ENCODE results near the gene SCNN1A.
A peak's percentile ranks its signal among the peaks of the same experiment; 100 is the strongest.

Gene SCNN1A

DNA sequence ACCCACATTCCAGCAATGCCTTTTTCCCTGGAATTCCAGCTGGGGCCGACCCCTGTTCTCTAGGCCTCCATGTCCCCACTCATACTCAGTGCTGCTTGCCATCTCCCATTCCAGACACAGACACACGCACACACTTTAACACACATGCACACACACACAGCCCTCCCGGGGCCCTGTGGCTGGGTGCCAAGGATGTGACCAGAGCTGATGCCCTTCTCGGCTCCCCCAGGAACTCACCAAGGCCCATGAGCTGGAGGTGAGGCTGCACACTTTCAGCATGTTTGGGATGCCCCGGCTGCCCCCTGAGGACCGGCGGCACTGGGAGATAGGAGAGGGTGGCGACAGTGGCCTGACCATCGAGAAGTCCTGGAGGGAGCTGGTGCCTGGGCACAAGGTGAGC is 60.6 kb downstream of the SCNN1A start:
- no peak overlapping the region for H3K4me3 ChIP-seq (ENCODE audit: low read depth, low read length)
- no peak overlapping the region for H2AFZ ChIP-seq
- H3K9ac ChIP-seq: no peak overlapping the region
- no peak for TF ChIP-seq CTCF (IDR thresholded peaks at IDR 0.05)
- no peak overlapping the region for H3K27ac ChIP-seq
- no peaks in the 10 kb centered on the region for H3K27me3 ChIP-seq (ENCODE audit: control insufficient read depth, insufficient read depth, low read length)
- no peaks in the 10 kb centered on the region for H3K36me3 ChIP-seq (ENCODE audit: control insufficient read depth, insufficient read depth, low read length)
- no peaks in the 10 kb centered on the region for H3K79me2 ChIP-seq
- H3K4me1 ChIP-seq: peaks cover 10% of the 10 kb centered on the region
- no peaks in the 10 kb centered on the region for H3K9me3 ChIP-seq (ENCODE audit: control insufficient read depth, low read length)
- H3K4me2 ChIP-seq (ENCODE audit: low read length): no peak overlapping the region

DNA sequence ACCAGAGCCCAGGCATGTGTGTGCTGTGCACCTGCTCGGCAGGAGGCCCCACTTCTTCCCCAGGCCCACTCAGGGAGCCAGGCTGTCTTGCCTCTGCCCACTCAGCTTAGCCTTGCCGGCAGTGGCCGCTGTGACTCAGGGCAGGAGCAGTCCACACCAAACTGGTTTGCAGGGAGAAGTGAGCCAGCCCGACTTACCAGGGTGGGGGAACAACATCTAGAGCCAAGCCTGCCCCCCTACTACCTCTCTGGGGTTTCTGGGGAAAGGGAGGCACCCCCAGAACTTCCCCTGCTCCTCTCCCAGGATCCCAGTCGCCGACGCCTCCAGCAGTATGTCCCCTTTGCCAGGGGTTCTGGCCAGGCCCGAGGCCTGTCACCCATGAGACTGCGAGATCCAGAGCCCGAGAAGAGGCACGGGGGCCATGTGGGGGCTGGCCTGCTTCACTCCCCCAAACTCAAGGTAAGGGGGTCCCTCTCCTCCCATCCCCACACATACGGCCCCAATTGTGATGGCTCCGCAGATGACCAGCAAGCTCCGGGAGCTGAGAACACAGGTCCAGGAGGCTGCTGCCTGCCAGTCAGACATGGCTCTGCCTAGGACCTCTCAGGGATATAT is 61.9 kb downstream of the SCNN1A start:
- Histone ChIP-seq H3K4me2 (ENCODE audit: low read length) (no peak overlapping the region), H3K79me2 (no peaks in the 10 kb centered on the region), H3K36me3 (ENCODE audit: control insufficient read depth, insufficient read depth, low read length) (no peaks in the 10 kb centered on the region), H3K27me3 (ENCODE audit: control insufficient read depth, insufficient read depth, low read length) (no peaks in the 10 kb centered on the region), H3K9me3 (ENCODE audit: control insufficient read depth, low read length) (no peaks in the 10 kb centered on the region), H2AFZ (no peak overlapping the region), H3K27ac (no peak overlapping the region), H3K4me1 (peaks cover 10% of the 10 kb centered on the region), H3K9ac (no peak overlapping the region), H3K4me3 (ENCODE audit: low read depth, low read length) (no peak overlapping the region)
- no peak for TF ChIP-seq CTCF (IDR thresholded peaks at IDR 0.05)

GRCh38 chr12:6312529-6313325 is 62.6 kb downstream of the SCNN1A start:
- no peak overlapping the region for H3K4me3 ChIP-seq (ENCODE audit: low read depth, low read length)
- no peak overlapping the region for H3K9ac ChIP-seq
- H3K4me1 ChIP-seq: peaks cover 10% of the 10 kb centered on the region

DNA sequence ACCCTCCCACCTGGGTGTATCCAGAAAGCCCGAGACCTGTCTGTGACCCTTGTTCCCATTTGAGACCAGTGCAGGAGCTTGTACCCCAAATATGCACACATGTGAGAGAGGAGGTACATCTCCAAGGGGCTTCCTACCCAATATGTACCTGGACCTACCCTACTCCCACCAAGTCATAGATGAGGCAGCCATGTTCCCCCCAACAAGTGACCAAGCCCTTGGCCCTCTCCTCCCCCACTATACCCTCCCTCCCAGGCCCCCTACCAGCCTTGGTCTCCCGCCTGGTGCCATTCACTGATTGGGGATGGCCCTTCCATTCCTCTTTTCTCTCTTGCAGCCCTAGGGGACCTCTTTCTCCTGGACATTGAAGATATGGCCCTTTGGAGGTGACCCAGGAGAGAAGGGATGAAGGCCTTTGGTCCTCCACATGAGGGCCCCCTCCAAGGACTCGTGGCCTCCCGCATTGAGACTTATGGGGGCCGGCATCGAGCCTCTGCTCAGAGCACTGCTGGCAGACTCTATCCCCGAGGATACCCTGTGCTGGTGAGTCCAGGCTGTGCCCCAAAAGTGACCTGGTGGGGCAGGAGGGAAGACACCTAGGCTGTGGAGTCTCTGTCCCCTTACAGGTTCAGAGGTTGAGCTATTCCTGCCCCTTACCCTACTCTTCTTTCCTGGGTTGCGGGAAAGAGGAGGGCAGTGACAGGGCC is 63.4 kb downstream of the SCNN1A start:
- Histone ChIP-seq H3K36me3 (ENCODE audit: control insufficient read depth, insufficient read depth, low read length) (no peaks in the 10 kb centered on the region), H3K9ac (no peak overlapping the region), H3K27me3 (ENCODE audit: control insufficient read depth, insufficient read depth, low read length) (no peaks in the 10 kb centered on the region), H3K4me1 (peaks cover 10% of the 10 kb centered on the region), H2AFZ (peak overlapping the region; percentile 43), H3K9me3 (ENCODE audit: control insufficient read depth, low read length) (no peaks in the 10 kb centered on the region), H3K4me2 (ENCODE audit: low read length) (no peak overlapping the region), H3K79me2 (no peaks in the 10 kb centered on the region), H3K4me3 (ENCODE audit: low read depth, low read length) (no peak overlapping the region), H3K27ac (peak overlapping the region; percentile 1)
- TF ChIP-seq CTCF (IDR thresholded peaks at IDR 0.05): no peak

More at GRCh38 chr12:6312529-6313325, 62.6 kb downstream of the SCNN1A start:
- H3K27ac ChIP-seq: peak overlapping the region; percentile 17
- no peak for TF ChIP-seq CTCF (IDR thresholded peaks at IDR 0.05)
- no peaks in the 10 kb centered on the region for H3K79me2 ChIP-seq
- H3K9me3 ChIP-seq (ENCODE audit: control insufficient read depth, low read length): no peaks in the 10 kb centered on the region
- H2AFZ ChIP-seq: peak overlapping the region; percentile 43
- no peaks in the 10 kb centered on the region for H3K36me3 ChIP-seq (ENCODE audit: control insufficient read depth, insufficient read depth, low read length)
- H3K4me2 ChIP-seq (ENCODE audit: low read length): no peak overlapping the region
- no peaks in the 10 kb centered on the region for H3K27me3 ChIP-seq (ENCODE audit: control insufficient read depth, insufficient read depth, low read length)

Data from parathyroid adenoma (tissue), 2 donors.